Heart left ventricle (tissue), 13 donors: ENCODE data around the gene OSCP1.

Source experiments
- CTCF ChIP-seq, 12 donors: fragments of 200-600 bp; sonication (generic) in 4 of 12; IDR thresholded peaks; one replicate each; pipeline versions ENCODE4 v1.5.0 to v1.8.0; 2018 to 2022; ENCODE audit warnings: antibody characterized with exemption in 12 of 12, mild to moderate bottlenecking in 5 of 12
- POLR2A ChIP-seq, 2 donors: fragments of 450-650 bp; IDR thresholded peaks; one replicate each; pipeline ENCODE4 v1.6.1; 2017; ENCODE audit warnings: antibody characterized with exemption in 2 of 2, mild to moderate bottlenecking in 2 of 2, moderate library complexity in 2 of 2
- donor health status: ischemic (EF 13 %, LVEDD 7.1; RV severe dilation, severe dysfunction).
- donor health status: DM: no; HTN: yes; CAD: no.
- donor health status: DM: no; HTN: no; CAD: no.
- donor health status: ischemic (EF 25% LVEDD 6.9; RV normal size, moderate dysfunction).
- donor health status: ischemic (EF 25% LVEDD 5.7; RV mildly dilated, moderate dysfunction).
- donor health status: ischemic (EF 35%, LVEDD 5.7; RV mildly dilated, moderate dysfunction).
- donor health status: nonischemic (EF 11% LVEDD 7.7; RV severe dilation, severe dysfunction).
- donor health status: DM: yes; HTN: yes; CAD: no.
- donor health status: PGD.
- donor health status: ischemic (EF 29% LVEDD 5.4; RV normal size, mild dysfunction).
- donor health status: nonischemic (EF 23%, LVEDD 6.1; RV moderate dilation, normal function).

GRCh38 chr1:36440646-36441045, 9.6 kb downstream of the OSCP1 start:
- TF ChIP-seq CTCF (IDR thresholded peaks at IDR 0.05) (no peak), POLR2A (IDR thresholded peaks at IDR 0.05) (no peak)
